Measurements from ENCODE around the gene MYOM1.

GRCh38 chr18:3251249-3251962 is 31.6 kb upstream of the MYOM1 start:
- TF ChIP-seq FOXA1 (IDR thresholded peaks at IDR 0.05) (no peak), SUZ12 (IDR thresholded peaks at IDR 0.05) (no peak), SP1 (IDR thresholded peaks at IDR 0.05) (no peak)
